ENCODE measurements around the gene P4HB. TPM values are rescaled to one million over a fixed set of nuclear protein-coding genes. Genes with fewer than 3 reads are reported as not detected.

P4HB gene
- total and polyA plus RNA-seq, 2 donors (not counting 1 experiment from before 2014, with no cell fraction given) = 109 to 1,034 TPM

- H3K27ac ChIP-seq (ENCODE audit: insufficient read depth, low read length) = no peak overlapping the region
- H3K4me3 ChIP-seq (replicated peaks in 1 of 4; ENCODE audit: control extremely low read depth in 1 of 4, insufficient read depth in 1 of 4, low read depth in 3 of 4, low read length in 4 of 4) = no peak overlapping the region
- TF ChIP-seq CTCF (conservative IDR thresholded peaks at IDR 0.05 in 1 of 2, IDR thresholded peaks at IDR 0.05 in 1 of 2; ENCODE audit: low read depth in 1 of 2, low read length in 2 of 2) = no peak
- TF ChIP-seq EZH2 (IDR thresholded peaks at IDR 0.05; ENCODE audit: low read length, missing control alignments) = no peak
- H3K9ac ChIP-seq (ENCODE audit: insufficient read depth, low read length) = no peak overlapping the region
- H3K79me2 ChIP-seq (ENCODE audit: control insufficient read depth, insufficient read depth, low read length) = peaks cover 4% of the 10 kb centered on the region
- no peaks in the 10 kb centered on the region for H4K20me1 ChIP-seq (ENCODE audit: control insufficient read depth, extremely low read depth, insufficient read depth, low read length)
- no peak overlapping the region for H3K4me2 ChIP-seq (ENCODE audit: extremely low read depth, insufficient read depth, low read length)
- no peaks in the 10 kb centered on the region for H3K27me3 ChIP-seq (ENCODE audit: control insufficient read depth, insufficient read depth, low read length)
- no peaks in the 10 kb centered on the region for H3K4me1 ChIP-seq (ENCODE audit: control insufficient read depth, extremely low read depth, insufficient read depth, low read length)
- H3K36me3 ChIP-seq (ENCODE audit: control insufficient read depth, insufficient read depth, low read length) = peaks cover 22% of the 10 kb centered on the region
- H2AFZ ChIP-seq (ENCODE audit: low read length) = no peak overlapping the region
- no peaks in the 10 kb centered on the region for H3K9me3 ChIP-seq (ENCODE audit: control insufficient read depth, insufficient read depth, low read depth, low read length)
- no peak for DNase-seq (ENCODE audit: low read depth in 2 of 2)
These were observed 38.5 kb upstream of the P4HB start for GRCh38 chr17:81898885-81899284.

- Histone ChIP-seq H3K79me2 (ENCODE audit: control insufficient read depth, insufficient read depth, low read length) (peaks cover 8% of the 10 kb centered on the region), H3K27me3 (ENCODE audit: control insufficient read depth, insufficient read depth, low read length) (no peaks in the 10 kb centered on the region), H3K4me2 (ENCODE audit: extremely low read depth, insufficient read depth, low read length) (no peak overlapping the region), H3K27ac (ENCODE audit: insufficient read depth, low read length) (no peak overlapping the region), H2AFZ (ENCODE audit: low read length) (no peak overlapping the region), H3K4me3 (replicated peaks in 1 of 4; ENCODE audit: control extremely low read depth in 1 of 4, insufficient read depth in 1 of 4, low read depth in 3 of 4, low read length in 4 of 4) (no peak overlapping the region), H3K4me1 (ENCODE audit: control insufficient read depth, extremely low read depth, insufficient read depth, low read length) (no peaks in the 10 kb centered on the region), H3K9ac (ENCODE audit: insufficient read depth, low read length) (no peak overlapping the region), H3K9me3 (ENCODE audit: control insufficient read depth, insufficient read depth, low read depth, low read length) (no peaks in the 10 kb centered on the region), H4K20me1 (ENCODE audit: control insufficient read depth, extremely low read depth, insufficient read depth, low read length) (no peaks in the 10 kb centered on the region), H3K36me3 (ENCODE audit: control insufficient read depth, insufficient read depth, low read length) (peaks cover 23% of the 10 kb centered on the region)
- TF ChIP-seq CTCF (conservative IDR thresholded peaks at IDR 0.05 in 1 of 2, IDR thresholded peaks at IDR 0.05 in 1 of 2; ENCODE audit: low read depth in 1 of 2, low read length in 2 of 2) = no peak
- TF ChIP-seq EZH2 (IDR thresholded peaks at IDR 0.05; ENCODE audit: low read length, missing control alignments) = no peak
- peak; percentile 56 to 94 for DNase-seq (ENCODE audit: low read depth in 2 of 2)
These were observed 37.9 kb upstream of the P4HB start for GRCh38 chr17:81898029-81898866.

- H3K9me3 ChIP-seq (ENCODE audit: control insufficient read depth, insufficient read depth, low read depth, low read length) = no peaks in the 10 kb centered on the region
- no peak for DNase-seq (ENCODE audit: low read depth in 2 of 2)
- H4K20me1 ChIP-seq (ENCODE audit: control insufficient read depth, extremely low read depth, insufficient read depth, low read length) = no peaks in the 10 kb centered on the region
- H3K79me2 ChIP-seq (ENCODE audit: control insufficient read depth, insufficient read depth, low read length) = peaks cover 26% of the 10 kb centered on the region
- H3K36me3 ChIP-seq (ENCODE audit: control insufficient read depth, insufficient read depth, low read length) = peaks cover 23% of the 10 kb centered on the region
- H3K27ac ChIP-seq (ENCODE audit: insufficient read depth, low read length) = no peak overlapping the region
- peaks cover under 1% of the 10 kb centered on the region for H3K4me1 ChIP-seq (ENCODE audit: control insufficient read depth, extremely low read depth, insufficient read depth, low read length)
- H3K9ac ChIP-seq (ENCODE audit: insufficient read depth, low read length) = no peak overlapping the region
- no peak overlapping the region for H3K4me2 ChIP-seq (ENCODE audit: extremely low read depth, insufficient read depth, low read length)
- no peak overlapping the region for H3K4me3 ChIP-seq (replicated peaks in 1 of 4; ENCODE audit: control extremely low read depth in 1 of 4, insufficient read depth in 1 of 4, low read depth in 3 of 4, low read length in 4 of 4)
- no peaks in the 10 kb centered on the region for H3K27me3 ChIP-seq (ENCODE audit: control insufficient read depth, insufficient read depth, low read length)
- no peak overlapping the region for H2AFZ ChIP-seq (ENCODE audit: low read length)
- TF ChIP-seq CTCF (conservative IDR thresholded peaks at IDR 0.05 in 1 of 2, IDR thresholded peaks at IDR 0.05 in 1 of 2; ENCODE audit: low read depth in 1 of 2, low read length in 2 of 2) (no peak), EZH2 (IDR thresholded peaks at IDR 0.05; ENCODE audit: low read length, missing control alignments) (no peak)
These were observed 35.1 kb upstream of the P4HB start for GRCh38 chr17:81895400-81895799.
